GM12878 (cell line): Measurements from ENCODE around the gene UBC. TPM values are rescaled to one million over a fixed set of nuclear protein-coding genes. Genes with fewer than 3 reads are reported as not detected.

Experiments
- ATAC-seq: fragments of 200-7000 bp; cut with Tn5 transposase; 3 replicates; pipeline ENCODE4 v1.9.1; 2020; ENCODE audit warnings: mild to moderate bottlenecking, moderate library complexity
- BruUV-seq: library from RNA; stranded (reverse); fragments of 400-500 nt; replicated peaks from 2 replicates; lab custom pipeline; 2021; lab: Mats Ljungman, UMichigan
- CTCF ChIA-PET: fragments of 300-600 bp; sonication (Branson Sonifier 250); formaldehyde crosslinking; extraction: SDS; loops from one replicate; lab custom pipeline; 2021; ENCODE audit warnings: inconsistent platforms; lab: Yijun Ruan, JAX
- POLR2A ChIA-PET: fragments of 350-600 bp; formaldehyde crosslinking; extraction: SDS; loops from one replicate; lab custom pipeline; 2021; ENCODE audit warnings: inconsistent platforms; lab: Charles Lee
- RAD21 ChIA-PET: fragments of 300-600 bp; sonication (Branson Sonifier 250); formaldehyde crosslinking; loops from one replicate; lab custom pipeline; 2023; ENCODE audit warnings: antibody characterized with exemption; ENCODE audit not compliant: unreplicated experiment; lab: Charles Lee
- SMC1A ChIA-PET: fragments of 300-600 bp; sonication (Branson Sonifier 250); formaldehyde crosslinking; loops from one replicate; lab custom pipeline; 2023; ENCODE audit not compliant: unreplicated experiment, uncharacterized antibody; lab: Charles Lee
- DNase-seq: peaks from one replicate; pipeline ENCODE4 v3.0.0-alpha.2; 2011; ENCODE audit warnings: low read depth, low spot score
- FAIRE-seq: peaks from 3 replicates; lab custom pipeline; 2011; peaks lifted over from hg19 to GRCh38; lab: Jason Lieb, UNC
- H2AFZ ChIP-seq: 2 replicates; pipeline ENCODE4 v1.6.0; 2011; ENCODE audit warnings: low read depth, low read length, control low read depth; ENCODE audit not compliant: control insufficient read depth
- H3K27ac ChIP-seq: 2 replicates; pipeline ENCODE4 v1.5.1; 2011; ENCODE audit warnings: control low read depth; ENCODE audit not compliant: control insufficient read depth, insufficient read depth
- H3K27me3 ChIP-seq, 2 experiments: replicated peaks in 1 of 2; 2 replicates each; pipeline versions ENCODE4 v1.6.0 to v1.6.1; 2011; ENCODE audit warnings: low read length in 1 of 2; ENCODE audit not compliant: control insufficient read depth in 2 of 2, insufficient read depth in 2 of 2
- H3K36me3 ChIP-seq, 2 experiments: 2 replicates each; pipeline ENCODE4 v1.5.1; 2011; ENCODE audit warnings: low read length in 1 of 2; ENCODE audit not compliant: control insufficient read depth in 2 of 2, insufficient read depth in 2 of 2
- H3K4me1 ChIP-seq: 2 replicates; pipeline ENCODE4 v1.6.1; 2011; ENCODE audit warnings: mild to moderate bottlenecking, low read length, moderate library complexity, mixed read lengths; ENCODE audit not compliant: control insufficient read depth, insufficient read depth
- H3K4me2 ChIP-seq: 2 replicates; pipeline ENCODE4 v1.6.0; 2011; ENCODE audit warnings: control low read depth; ENCODE audit not compliant: control insufficient read depth, insufficient read depth
- H3K4me3 ChIP-seq: fragments of 200-600 bp; sonication (generic); 2 replicates; pipeline ENCODE4 v1.5.1; 2016
- H3K79me2 ChIP-seq: 2 replicates; pipeline ENCODE4 v1.6.0; 2011; ENCODE audit warnings: low read length; ENCODE audit not compliant: control insufficient read depth, insufficient read depth
- H3K9ac ChIP-seq: 2 replicates; pipeline ENCODE4 v1.8.0; 2011; ENCODE audit warnings: low read length, control low read depth, mixed read lengths; ENCODE audit not compliant: control insufficient read depth, insufficient read depth
- H3K9me3 ChIP-seq: replicated peaks from 3 replicates; pipeline ENCODE4 v1.5.1; 2011; ENCODE audit warnings: mild to moderate bottlenecking, low read length; ENCODE audit not compliant: control insufficient read depth, insufficient read depth
- H4K20me1 ChIP-seq: 2 replicates; pipeline ENCODE4 v1.6.0; 2011; ENCODE audit not compliant: control insufficient read depth, insufficient read depth
- FOXM1 ChIP-seq: IDR thresholded peaks from 2 replicates; pipeline ENCODE4 v1.6.1; 2012; ENCODE audit warnings: low read depth, mild to moderate bottlenecking, inconsistent platforms, low read length, moderate library complexity
- GABPA ChIP-seq: IDR thresholded peaks from 2 replicates; pipeline ENCODE4 v1.6.1; 2014; ENCODE audit warnings: antibody characterized with exemption, low read depth, mild to moderate bottlenecking, inconsistent platforms
- HDGF ChIP-seq: fragments of 450-650 bp; IDR thresholded peaks from 2 replicates; pipeline ENCODE4 v1.6.1; 2016; ENCODE audit warnings: antibody characterized with exemption
- JUNB ChIP-seq: IDR thresholded peaks from 2 replicates; pipeline ENCODE4 v1.6.1; 2016; ENCODE audit warnings: antibody characterized with exemption, mild to moderate bottlenecking
- NR2C1 ChIP-seq: fragments of 450-650 bp; IDR thresholded peaks from 2 replicates; pipeline ENCODE4 v1.6.1; 2017; ENCODE audit warnings: antibody characterized with exemption, mild to moderate bottlenecking, moderate library complexity
- PBX3 ChIP-seq: IDR thresholded peaks from 2 replicates; pipeline ENCODE4 v1.6.1; 2011; ENCODE audit warnings: mild to moderate bottlenecking, low read depth, low read length, moderate library complexity; ENCODE audit not compliant: insufficient replicate concordance
- RAD51 ChIP-seq: fragments of 450-650 bp; IDR thresholded peaks from 2 replicates; pipeline ENCODE4 v1.6.1; 2016; ENCODE audit warnings: moderate library complexity, mild to moderate bottlenecking, inconsistent platforms
- STAT1 ChIP-seq: fragments of 450-650 bp; conservative IDR thresholded peaks from 2 replicates; pipeline ENCODE4 v1.6.1; 2014; ENCODE audit warnings: antibody characterized with exemption, mild to moderate bottlenecking
- STAT3 ChIP-seq: IDR thresholded peaks from 2 replicates; pipeline ENCODE4 v1.6.1; 2011; ENCODE audit warnings: low read depth, low read length, improper control_type of control experiment
- YY1 ChIP-seq: IDR thresholded peaks from 2 replicates; pipeline ENCODE4 v1.6.1; 2011; ENCODE audit warnings: low read depth, mild to moderate bottlenecking, low read length
- WGBS: methylation state at CpG from one replicate; pipeline ENCODE4 v1.1.6; 2016; ENCODE audit warnings: low lambda C conversion rate; ENCODE audit not compliant: insufficient replicate concordance, insufficient coverage; ENCODE audit errors: missing lambda C conversion rate; 5-methylcytosine and 5-hydroxymethylcytosine counted together
- in situ Hi-C: fragments of 300-500 bp; cut with MboI; formaldehyde crosslinking; loops from 9 replicates; pipeline ENCODE4 v1.14.3; 2018; ENCODE audit warnings: mixed read lengths
- intact Hi-C: fragments of 100-400 bp; cut with micrococcal nuclease; formaldehyde crosslinking; loops from one replicate; pipeline ENCODE4 v1.14.2; 2022; ENCODE audit not compliant: unreplicated experiment
- polyA plus RNA-seq, 11 experiments: library from polyadenylated mRNA; depleted of rRNA in 4 of 11; unstranded in 6 of 11; stranded (reverse) in 5 of 11; fragments of >200 nt; fragmentation: Nextera tagmentation in 4 of 11; fragmentation: Illumina TruSeq in 1 of 11; extraction: Ambion mirVana in 4 of 11; extraction: Trizol in 1 of 11; gene quantifications; 1 replicate in 1 of 11; 2 replicates in 10 of 11; pipeline versions ENCODE4 v1.2.1 to v1.2.3, GENCODE V29; 2011 to 2016; ENCODE audit warnings: inconsistent platforms in 2 of 11, missing spikeins in 2 of 11, low read depth in 1 of 11
- total RNA-seq, 4 experiments: library from RNA; depleted of rRNA in 3 of 4; stranded (reverse); fragments of >200 nt in 3 of 4; fragmentation: Illumina TruSeq in 1 of 4; extraction: Trizol in 1 of 4; gene quantifications; 2 replicates each; pipeline versions ENCODE4 v1.2.1 to v1.2.3, GENCODE V29; 2013 to 2021

UBC gene
- total and polyA plus RNA-seq, 10 of the 15 experiments (the other 5 are each of a cell fraction or from before 2014, with no cell fraction given), result 653 to 1,666 (median 874) TPM

GRCh38 chr12:124872068-124872719 is 42.3 kb downstream of the UBC start:
- ChIA-PET CTCF (interaction anchor here (0.7 to 1.6 kb wide), 3 partner anchors 10 to 35 kb away, joined by 3 to 4 read pairs (median 3); no protein-coding TSS in a partner anchor), SMC1A (interaction anchor here (0.9 to 1.0 kb wide), 2 partner anchors 16 to 33 kb away, joined by 3 to 6 read pairs; no protein-coding TSS in a partner anchor), RAD21 (no interaction called here), POLR2A (interaction anchor here (1.3 kb wide), 1 partner anchor 10 kb away, joined by 3 read pairs; no protein-coding TSS in a partner anchor)
- H3K27ac ChIP-seq, result no peak overlapping the region
- ATAC-seq (no peak), FAIRE-seq (no peak), DNase-seq (no peak)
- peaks cover 21% of the 10 kb centered on the region for H3K4me1 ChIP-seq
- intact Hi-C loops, result no loop called here
- no peak overlapping the region for H3K4me2 ChIP-seq
- H2AFZ ChIP-seq, result no peak overlapping the region
- H3K27me3 ChIP-seq, result no peaks in the 10 kb centered on the region
- H3K9me3 ChIP-seq, result no peaks in the 10 kb centered on the region
- no peaks in the 10 kb centered on the region for H4K20me1 ChIP-seq
- in situ Hi-C loops, result no loop called here
- TF ChIP-seq PBX3 (no peak), JUNB (no peak), FOXM1 (no peak), YY1 (no peak), HDGF (no peak), GABPA (no peak), STAT1 (no peak), RAD51 (no peak), NR2C1 (no peak), STAT3 (no peak)
- WGBS, result 92% methylated on average over 11 of the region's 11 CpGs
- H3K4me3 ChIP-seq, result no peak overlapping the region
- BruUV-seq, result no TSS peak
- H3K79me2 ChIP-seq, result no peaks in the 10 kb centered on the region
- H3K9ac ChIP-seq, result no peak overlapping the region
- no peaks in the 10 kb centered on the region for H3K36me3 ChIP-seq
